Activated naive CD4-positive, alpha-beta T cell treated with anti-CD3 and anti-CD28 coated beads, Interleukin-2, amount 10 ng/mL, durations not matched to agents 7 days and 5 days (primary cell): ENCODE data around the gene PPP1R3E.

ENCODE experiments used
- CTCF ChIA-PET: fragments of 350-600 bp; sonication (Branson Sonifier 250); formaldehyde crosslinking; loops from one replicate; lab custom pipeline; 2021; ENCODE audit warnings: antibody characterized with exemption; lab: Charles Lee
- DNase-seq: peaks from one replicate; pipeline ENCODE4 v3.0.0-alpha.2; 2020
- H3K27ac Mint-ChIP-seq: one replicate; pipeline ENCODE4 v1.8.0; 2021; ENCODE audit warnings: mild to moderate bottlenecking, moderate library complexity, mixed read lengths
- H3K27me3 Mint-ChIP-seq: one replicate; pipeline ENCODE4 v1.8.0; 2021; ENCODE audit warnings: mild to moderate bottlenecking, mixed read lengths
- H3K36me3 Mint-ChIP-seq: one replicate; pipeline ENCODE4 v1.8.0; 2021; ENCODE audit warnings: mixed read lengths
- H3K4me1 Mint-ChIP-seq: one replicate; pipeline ENCODE4 v1.8.0; 2021; ENCODE audit warnings: mixed read lengths
- H3K4me3 Mint-ChIP-seq: one replicate; pipeline ENCODE4 v1.8.0; 2021; ENCODE audit warnings: mild to moderate bottlenecking, moderate library complexity, mixed read lengths
- H3K9me3 Mint-ChIP-seq: one replicate; pipeline ENCODE4 v1.8.0; 2021; ENCODE audit warnings: mixed read lengths

The PPP1R3E gene

GRCh38 chr14:23302290-23303225 is at the start of gene PPP1R3E:
TSS of gene PPP1R3E (minus strand) at chr14:23302859. CDS start at chr14:23302576, 283 bp downstream.
- H3K4me3 Mint-ChIP-seq, result peak within 1 kb of the TSS; percentile 97
- peak; percentile 95 for DNase-seq
- peaks cover 39% of the 10 kb centered on the region for H3K4me1 Mint-ChIP-seq
- H3K9me3 Mint-ChIP-seq, result no peaks in the 10 kb centered on the region
- H3K36me3 Mint-ChIP-seq, result peaks cover 19% of the 10 kb centered on the region
- H3K27ac Mint-ChIP-seq, result peak within 1 kb of the TSS; percentile 100
- CTCF ChIA-PET, result interaction anchor here (0.6 to 3.5 kb wide), 4 partner anchors 16 to 258 kb away, joined by 3 to 32 read pairs (median 4); partner anchors contain the start of genes HOMEZ and PABPN1
- H3K27me3 Mint-ChIP-seq, result peaks cover 38% of the 10 kb centered on the region

- no peak for DNase-seq
- no peaks in the 10 kb centered on the region for H3K9me3 Mint-ChIP-seq
- CTCF ChIA-PET, result interaction anchor here (0.7 to 2.0 kb wide), 5 partner anchors 10 to 28 kb away, joined by 3 to 8 read pairs (median 5); no protein-coding TSS in a partner anchor
- H3K4me1 Mint-ChIP-seq, result peaks cover 9% of the 10 kb centered on the region
- no peak overlapping the region for H3K27ac Mint-ChIP-seq
- peaks cover 66% of the 10 kb centered on the region for H3K27me3 Mint-ChIP-seq
- H3K36me3 Mint-ChIP-seq, result no peaks in the 10 kb centered on the region
- H3K4me3 Mint-ChIP-seq, result peak overlapping the region; percentile 64
Measured at GRCh38 chr14:23351681-23352505, 49.2 kb upstream of the PPP1R3E start.

GRCh38 chr14:23349156-23349845 is 46.6 kb upstream of the PPP1R3E start:
- H3K4me3 Mint-ChIP-seq, result no peak overlapping the region
- H3K9me3 Mint-ChIP-seq, result no peaks in the 10 kb centered on the region
- H3K36me3 Mint-ChIP-seq, result no peaks in the 10 kb centered on the region
- H3K4me1 Mint-ChIP-seq, result peaks cover 9% of the 10 kb centered on the region
- peaks cover 47% of the 10 kb centered on the region for H3K27me3 Mint-ChIP-seq
- H3K27ac Mint-ChIP-seq, result no peak overlapping the region
- CTCF ChIA-PET, result interaction anchor here (2.0 kb wide), 1 partner anchor 30 kb away, joined by 5 read pairs; no protein-coding TSS in a partner anchor
- no peak for DNase-seq

- Mint-ChIP-seq H3K27ac (no peak overlapping the region), H3K4me1 (peaks cover 9% of the 10 kb centered on the region), H3K36me3 (no peaks in the 10 kb centered on the region), H3K9me3 (no peaks in the 10 kb centered on the region), H3K27me3 (peaks cover 37% of the 10 kb centered on the region), H3K4me3 (no peak overlapping the region)
- DNase-seq, result no peak
- CTCF ChIA-PET, result interaction anchor here (1.2 kb wide), 1 partner anchor 12 kb away, joined by 3 read pairs; no protein-coding TSS in a partner anchor
Measured at GRCh38 chr14:23348297-23348655, 45.6 kb upstream of the PPP1R3E start.

GRCh38 chr14:23347406-23348296 is 45.0 kb upstream of the PPP1R3E start:
- no peaks in the 10 kb centered on the region for H3K9me3 Mint-ChIP-seq
- H3K4me1 Mint-ChIP-seq, result peaks cover 4% of the 10 kb centered on the region
- peaks cover 31% of the 10 kb centered on the region for H3K27me3 Mint-ChIP-seq
- DNase-seq, result no peak
- CTCF ChIA-PET, result interaction anchor here (1.2 kb wide), 1 partner anchor 13 kb away, joined by 3 read pairs; no protein-coding TSS in a partner anchor
- H3K27ac Mint-ChIP-seq, result no peak overlapping the region
- H3K4me3 Mint-ChIP-seq, result no peak overlapping the region
- H3K36me3 Mint-ChIP-seq, result no peaks in the 10 kb centered on the region

GRCh38 chr14:23346693-23347405 is 44.2 kb upstream of the PPP1R3E start:
- no peaks in the 10 kb centered on the region for H3K9me3 Mint-ChIP-seq
- peaks cover 4% of the 10 kb centered on the region for H3K4me1 Mint-ChIP-seq
- CTCF ChIA-PET, result no interaction called here
- H3K27me3 Mint-ChIP-seq, result peaks cover 30% of the 10 kb centered on the region
- no peaks in the 10 kb centered on the region for H3K36me3 Mint-ChIP-seq
- no peak overlapping the region for H3K27ac Mint-ChIP-seq
- no peak overlapping the region for H3K4me3 Mint-ChIP-seq
- DNase-seq, result no peak

- no peak for DNase-seq
- no peaks in the 10 kb centered on the region for H3K36me3 Mint-ChIP-seq
- no peaks in the 10 kb centered on the region for H3K9me3 Mint-ChIP-seq
- H3K4me1 Mint-ChIP-seq, result peaks cover 1% of the 10 kb centered on the region
- CTCF ChIA-PET, result interaction anchor here (1.1 kb wide), 1 partner anchor 30 kb away, joined by 4 read pairs; the partner anchor contains the start of gene CMTM5
- H3K4me3 Mint-ChIP-seq, result no peak overlapping the region
- peaks cover 26% of the 10 kb centered on the region for H3K27me3 Mint-ChIP-seq
- H3K27ac Mint-ChIP-seq, result no peak overlapping the region
Measured at GRCh38 chr14:23345987-23346692, 43.5 kb upstream of the PPP1R3E start.

- CTCF ChIA-PET, result no interaction called here
- peaks cover 15% of the 10 kb centered on the region for H3K27me3 Mint-ChIP-seq
- no peak for DNase-seq
- no peaks in the 10 kb centered on the region for H3K36me3 Mint-ChIP-seq
- no peak overlapping the region for H3K27ac Mint-ChIP-seq
- no peaks in the 10 kb centered on the region for H3K4me1 Mint-ChIP-seq
- H3K9me3 Mint-ChIP-seq, result no peaks in the 10 kb centered on the region
- no peak overlapping the region for H3K4me3 Mint-ChIP-seq
Measured at GRCh38 chr14:23344481-23344880, 41.8 kb upstream of the PPP1R3E start.

GRCh38 chr14:23339506-23340268 is 37.0 kb upstream of the PPP1R3E start:
- no peaks in the 10 kb centered on the region for H3K4me1 Mint-ChIP-seq
- H3K4me3 Mint-ChIP-seq, result no peak overlapping the region
- no peak for DNase-seq
- peaks cover 3% of the 10 kb centered on the region for H3K9me3 Mint-ChIP-seq
- CTCF ChIA-PET, result no interaction called here
- H3K27ac Mint-ChIP-seq, result no peak overlapping the region
- H3K36me3 Mint-ChIP-seq, result no peaks in the 10 kb centered on the region
- H3K27me3 Mint-ChIP-seq, result peaks cover 26% of the 10 kb centered on the region

GRCh38 chr14:23335623-23336022 is 33.0 kb upstream of the PPP1R3E start:
- DNase-seq, result no peak
- CTCF ChIA-PET, result interaction anchor here (1.2 to 1.4 kb wide), 2 partner anchors 43 to 45 kb away, joined by 3 to 4 read pairs; no protein-coding TSS in a partner anchor
- H3K36me3 Mint-ChIP-seq, result no peaks in the 10 kb centered on the region
- H3K4me1 Mint-ChIP-seq, result no peaks in the 10 kb centered on the region
- no peak overlapping the region for H3K27ac Mint-ChIP-seq
- H3K27me3 Mint-ChIP-seq, result peaks cover 20% of the 10 kb centered on the region
- H3K9me3 Mint-ChIP-seq, result peaks cover 3% of the 10 kb centered on the region
- no peak overlapping the region for H3K4me3 Mint-ChIP-seq

- CTCF ChIA-PET, result interaction anchor here (1.3 to 3.8 kb wide), 4 partner anchors 32 to 140 kb away, joined by 5 to 33 read pairs (median 18); no protein-coding TSS in a partner anchor
- H3K4me1 Mint-ChIP-seq, result peaks cover 4% of the 10 kb centered on the region
- no peaks in the 10 kb centered on the region for H3K9me3 Mint-ChIP-seq
- H3K27me3 Mint-ChIP-seq, result peaks cover 4% of the 10 kb centered on the region
- H3K36me3 Mint-ChIP-seq, result peaks cover 24% of the 10 kb centered on the region
- H3K4me3 Mint-ChIP-seq, result no peak overlapping the region
- DNase-seq, result peak; percentile 73
- no peak overlapping the region for H3K27ac Mint-ChIP-seq
Measured at GRCh38 chr14:23327947-23328744, 25.5 kb upstream of the PPP1R3E start.
